NCI-H345 (cell line): Measurements from ENCODE around the gene PDGFRA.
"Not testable (repeated sequence)": the region's sequence is repeated elsewhere in the genome, so short reads cannot be mapped to it uniquely, and the experiment has no call there.

ENCODE experiments used
- DNase-seq: peaks from one replicate; lab custom pipeline; 2025; lab: John Stamatoyannopoulos, UW

The PDGFRA gene

GRCh38 chr4:54227256-54228055 is 1.6 kb upstream of the PDGFRA start:
- no peak for DNase-seq

- DNase-seq = no peak
These were observed 1.0 kb upstream of the PDGFRA start for GRCh38 chr4:54228056-54228527.

- DNase-seq = no peak
These were observed 547 bp upstream of the PDGFRA start for GRCh38 chr4:54228546-54228945.

- DNase-seq = no peak
These were observed 764 bp downstream of the PDGFRA start for GRCh38 chr4:54229631-54230483.

GRCh38 chr4:54230484-54231418 is 1.7 kb downstream of the PDGFRA start:
- peak; percentile 20 for DNase-seq

GRCh38 chr4:54231419-54231767 is 2.3 kb downstream of the PDGFRA start:
- DNase-seq = no peak

- peak; percentile 3 for DNase-seq
These were observed 2.9 kb downstream of the PDGFRA start for GRCh38 chr4:54231768-54232688.

- peak; percentile 84 for DNase-seq
These were observed 4.2 kb downstream of the PDGFRA start for GRCh38 chr4:54233277-54233696.

GRCh38 chr4:54233697-54234496 is 4.8 kb downstream of the PDGFRA start:
- DNase-seq = peak; percentile 82

GRCh38 chr4:54234497-54235205 is 5.6 kb downstream of the PDGFRA start:
- no peak for DNase-seq

GRCh38 chr4:54236316-54236715 is 7.2 kb downstream of the PDGFRA start:
- not testable (repeated sequence) for DNase-seq

- no peak for DNase-seq
These were observed 8.7 kb downstream of the PDGFRA start for GRCh38 chr4:54237770-54238169.

GRCh38 chr4:54238389-54238788 is 9.3 kb downstream of the PDGFRA start:
- no peak for DNase-seq

- DNase-seq = not testable (repeated sequence)
These were observed 12.3 kb downstream of the PDGFRA start for GRCh38 chr4:54241268-54241823.

GRCh38 chr4:54243541-54243940 is 14.4 kb downstream of the PDGFRA start:
- not testable (repeated sequence) for DNase-seq

- DNase-seq = not testable (repeated sequence)
These were observed 23.2 kb downstream of the PDGFRA start for GRCh38 chr4:54252312-54252711.

GRCh38 chr4:54254116-54254914 is 25.2 kb downstream of the PDGFRA start:
- DNase-seq = no peak

- DNase-seq = no peak
These were observed 25.8 kb downstream of the PDGFRA start for GRCh38 chr4:54254915-54255246.
